Osteoblast (primary cell): Measurements from ENCODE around the gene LRRFIP2. TPM values are rescaled to one million over a fixed set of nuclear protein-coding genes. Genes with fewer than 3 reads are reported as not detected.
A peak's percentile ranks its signal among the peaks of the same experiment; 100 is the strongest.

Experiments
- DNase-seq: peaks from one replicate; pipeline ENCODE4 v3.0.0; 2011; ENCODE audit warnings: low spot score, mixed read lengths; ENCODE audit not compliant: insufficient read length; ENCODE audit errors: missing footprints
- H2AFZ ChIP-seq: 2 replicates; pipeline ENCODE4 v1.6.0; 2011; ENCODE audit warnings: mild to moderate bottlenecking, low read length
- H3K27ac ChIP-seq: 2 replicates; pipeline ENCODE4 v1.5.1; 2011; ENCODE audit warnings: mild to moderate bottlenecking, low read depth, low read length, moderate library complexity
- H3K27me3 ChIP-seq: 2 replicates; pipeline ENCODE4 v1.6.0; 2012; ENCODE audit warnings: mild to moderate bottlenecking, control low read depth, inconsistent platforms, low read length, moderate library complexity; ENCODE audit not compliant: insufficient read depth
- H3K36me3 ChIP-seq: 2 replicates; pipeline ENCODE4 v1.5.1; 2011; ENCODE audit warnings: mild to moderate bottlenecking, low read length, control low read depth, moderate library complexity; ENCODE audit not compliant: insufficient read depth
- H3K4me1 ChIP-seq: 2 replicates; pipeline ENCODE4 v1.5.1; 2011; ENCODE audit warnings: mild to moderate bottlenecking, low read length, control low read depth, moderate library complexity; ENCODE audit not compliant: insufficient read depth
- H3K4me2 ChIP-seq: 2 replicates; pipeline ENCODE4 v1.6.0; 2011; ENCODE audit warnings: mild to moderate bottlenecking, low read length; ENCODE audit not compliant: insufficient read depth
- H3K4me3 ChIP-seq: fragments of 200-600 bp; sonication (generic); 3 replicates; pipeline ENCODE4 v1.5.1; 2012; ENCODE audit warnings: mild to moderate bottlenecking, low read length, inconsistent platforms; ENCODE audit not compliant: insufficient read depth
- H3K79me2 ChIP-seq: 2 replicates; pipeline ENCODE4 v1.6.0; 2012; ENCODE audit warnings: mild to moderate bottlenecking, low read length, control low read depth, inconsistent platforms; ENCODE audit not compliant: insufficient read depth
- H3K9me3 ChIP-seq: 2 replicates; pipeline ENCODE4 v1.5.1; 2011; ENCODE audit warnings: low read depth, low read length, control low read depth
- H4K20me1 ChIP-seq: 2 replicates; pipeline ENCODE4 v1.6.0; 2012; ENCODE audit warnings: mild to moderate bottlenecking, low read length, control low read depth; ENCODE audit not compliant: insufficient read depth
- CTCF ChIP-seq: IDR thresholded peaks from 2 replicates; pipeline ENCODE4 v1.5.1; 2011; ENCODE audit warnings: mild to moderate bottlenecking, low read depth, low read length, moderate library complexity; ENCODE audit errors: extremely low read depth
- total RNA-seq: library from RNA; depleted of rRNA; stranded (reverse); fragments of >200 nt; gene quantifications from 2 replicates; pipeline ENCODE4 v1.2.3, GENCODE V29; 2012

Gene LRRFIP2
- total RNA-seq, 1 donor = 71.3 TPM

- Histone ChIP-seq H3K9me3 (no peaks in the 10 kb centered on the region), H3K79me2 (peaks cover 14% of the 10 kb centered on the region), H3K27ac (no peak overlapping the region), H2AFZ (no peak overlapping the region), H3K27me3 (no peaks in the 10 kb centered on the region), H3K36me3 (peaks cover 5% of the 10 kb centered on the region), H3K4me3 (no peak overlapping the region), H3K4me2 (no peak overlapping the region), H4K20me1 (no peaks in the 10 kb centered on the region), H3K4me1 (peaks cover 18% of the 10 kb centered on the region)
- no peak for DNase-seq
- TF ChIP-seq CTCF = no peak
Measured at GRCh38 chr3:37098884-37099283, 75.5 kb downstream of the LRRFIP2 start.

GRCh38 chr3:37097776-37098175 is 76.6 kb downstream of the LRRFIP2 start:
- H4K20me1 ChIP-seq = no peaks in the 10 kb centered on the region
- H3K36me3 ChIP-seq = peaks cover 5% of the 10 kb centered on the region
- peak overlapping the region; percentile 61 for H3K27ac ChIP-seq
- H3K4me2 ChIP-seq = no peak overlapping the region
- DNase-seq = no peak
- peaks cover 25% of the 10 kb centered on the region for H3K4me1 ChIP-seq
- H3K4me3 ChIP-seq = no peak overlapping the region
- H3K27me3 ChIP-seq = no peaks in the 10 kb centered on the region
- H2AFZ ChIP-seq = no peak overlapping the region
- H3K79me2 ChIP-seq = peaks cover 12% of the 10 kb centered on the region
- TF ChIP-seq CTCF = no peak
- no peaks in the 10 kb centered on the region for H3K9me3 ChIP-seq

- no peak for DNase-seq
- Histone ChIP-seq H3K27ac (peak overlapping the region; percentile 61), H3K4me2 (no peak overlapping the region)
Measured at GRCh38 chr3:37096975-37097374, 77.4 kb downstream of the LRRFIP2 start.

GRCh38 chr3:37096288-37096687 is 78.1 kb downstream of the LRRFIP2 start:
- Histone ChIP-seq H2AFZ (no peak overlapping the region), H3K79me2 (peaks cover 12% of the 10 kb centered on the region), H3K27me3 (no peaks in the 10 kb centered on the region), H3K4me3 (no peak overlapping the region), H3K4me2 (no peak overlapping the region), H4K20me1 (no peaks in the 10 kb centered on the region), H3K27ac (peak overlapping the region; percentile 61), H3K9me3 (no peaks in the 10 kb centered on the region), H3K36me3 (peaks cover 8% of the 10 kb centered on the region), H3K4me1 (peaks cover 25% of the 10 kb centered on the region)
- peak; percentile 18 for DNase-seq
- no peak for TF ChIP-seq CTCF

More at GRCh38 chr3:37096975-37097374, 77.4 kb downstream of the LRRFIP2 start:
- H3K79me2 ChIP-seq = peaks cover 12% of the 10 kb centered on the region
- no peaks in the 10 kb centered on the region for H4K20me1 ChIP-seq
- no peak overlapping the region for H2AFZ ChIP-seq
- no peak for TF ChIP-seq CTCF
- H3K4me1 ChIP-seq = peaks cover 25% of the 10 kb centered on the region
- peaks cover 5% of the 10 kb centered on the region for H3K36me3 ChIP-seq
- H3K9me3 ChIP-seq = no peaks in the 10 kb centered on the region
- no peak overlapping the region for H3K4me3 ChIP-seq
- no peaks in the 10 kb centered on the region for H3K27me3 ChIP-seq
